A673 (cell line): Measurements from ENCODE around the gene PTPN5. TPM values are rescaled to one million over a fixed set of nuclear protein-coding genes. Genes with fewer than 3 reads are reported as not detected.

Source experiments
- BruUV-seq: library from RNA; stranded (reverse); fragments of 400-500 nt; replicated peaks from 2 replicates; lab custom pipeline; 2021; lab: Mats Ljungman, UMichigan
- CTCF ChIA-PET: fragments of 300-600 bp; sonication (Branson Sonifier 250); formaldehyde crosslinking; loops from one replicate; lab custom pipeline; 2022; ENCODE audit warnings: antibody characterized with exemption; lab: Charles Lee
- POLR2A ChIA-PET: fragments of 300-600 bp; sonication (Branson Sonifier 250); formaldehyde crosslinking; loops from one replicate; lab custom pipeline; 2022; ENCODE audit warnings: antibody characterized with exemption; ENCODE audit not compliant: low non-redundant PET; lab: Charles Lee
- DNase-seq: peaks from one replicate; pipeline ENCODE4 v3.0.0-alpha.2; 2015; ENCODE audit warnings: low spot score
- H3K27ac ChIP-seq: fragments of 200-600 bp; sonication (generic); 2 replicates; pipeline ENCODE4 v1.5.1; 2016; ENCODE audit warnings: mixed run types, low read depth, mild to moderate bottlenecking, mixed read lengths, antibody characterized with exemption, low read length; ENCODE audit not compliant: poor library complexity, severe bottlenecking
- H3K27me3 ChIP-seq: fragments of 200-600 bp; sonication (generic); replicated peaks from 2 replicates; pipeline ENCODE4 v1.6.1; 2017; ENCODE audit warnings: mixed run types, low read depth, mild to moderate bottlenecking, mixed read lengths, antibody characterized with exemption, low read length; ENCODE audit not compliant: insufficient read depth, poor library complexity
- H3K36me3 ChIP-seq: fragments of 200-600 bp; sonication (generic); 2 replicates; pipeline ENCODE4 v1.6.1; 2016; ENCODE audit warnings: mixed run types, mild to moderate bottlenecking, mixed read lengths, antibody characterized with exemption, low read length; ENCODE audit not compliant: insufficient read depth, poor library complexity, severe bottlenecking
- H3K4me1 ChIP-seq: fragments of 200-600 bp; sonication (generic); 2 replicates; pipeline ENCODE4 v1.6.1; 2017; ENCODE audit warnings: mixed run types, mild to moderate bottlenecking, mixed read lengths, antibody characterized with exemption, low read length; ENCODE audit not compliant: insufficient read depth, poor library complexity, severe bottlenecking
- H3K4me3 ChIP-seq: fragments of 200-600 bp; sonication (generic); 2 replicates; pipeline ENCODE4 v1.5.1; 2016; ENCODE audit warnings: low read depth, mixed run types, mild to moderate bottlenecking, mixed read lengths, low read length; ENCODE audit not compliant: poor library complexity, severe bottlenecking
- H3K9me3 ChIP-seq: fragments of 200-600 bp; sonication (generic); 2 replicates; pipeline ENCODE4 v1.6.1; 2016; ENCODE audit warnings: mixed run types, low read depth, mild to moderate bottlenecking, mixed read lengths, antibody characterized with exemption, low read length; ENCODE audit not compliant: poor library complexity, severe bottlenecking
- EZH2 ChIP-seq: fragments of 200-600 bp; sonication (generic); IDR thresholded peaks from 2 replicates; pipeline ENCODE4 v1.6.1; 2017; ENCODE audit warnings: borderline replicate concordance, low read depth, mild to moderate bottlenecking, mixed read lengths, antibody characterized with exemption, low read length; ENCODE audit not compliant: poor library complexity, severe bottlenecking
- intact Hi-C: fragments of 100-400 bp; cut with micrococcal nuclease; formaldehyde crosslinking; loops from one replicate; pipeline ENCODE4 v1.10.0; 2022; ENCODE audit not compliant: unreplicated experiment
- total RNA-seq: library from RNA; stranded (reverse); gene quantifications from 2 replicates; pipeline ENCODE4 v1.2.3, GENCODE V29; 2021
- TF ChIP-seq, protein P1 (sequence below): fragments of 300-800, 200-600 bp; sonication (generic); conservative IDR thresholded peaks from 2 replicates; pipeline ENCODE4 v1.5.1; 2017; ENCODE audit warnings: low read depth, mild to moderate bottlenecking, antibody characterized with exemption, low read length, moderate library complexity, mixed read lengths

The PTPN5 gene
- total RNA-seq, 1 experiment from 2014 or later: 0.21 TPM

DNA sequence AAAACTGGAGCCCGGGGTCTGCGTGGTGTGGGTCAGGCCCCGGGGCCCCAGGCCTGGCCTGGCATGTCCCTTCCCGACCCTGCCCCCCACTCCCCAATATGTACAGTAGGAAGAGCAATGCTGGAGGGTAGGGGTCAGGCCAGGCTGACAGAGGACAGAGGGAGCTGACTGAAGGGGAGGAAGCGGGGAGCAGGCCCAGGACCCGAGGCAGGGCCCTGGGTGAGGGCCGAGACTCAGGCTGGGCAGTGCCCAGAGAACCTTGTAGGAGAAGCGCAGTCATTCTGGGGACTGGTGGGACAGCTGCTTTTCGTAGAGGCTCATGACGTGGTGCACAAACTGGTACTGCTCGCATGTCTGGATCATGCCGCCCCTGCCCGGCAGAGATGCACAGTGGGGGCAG, 62.9 kb downstream of the PTPN5 start:
- intact Hi-C loops: loop anchor here (10.0 kb wide), 1 partner anchor 184 kb away; no protein-coding TSS in a partner anchor
- Histone ChIP-seq H3K36me3 (no peaks in the 10 kb centered on the region), H3K4me3 (no peak overlapping the region), H3K9me3 (no peaks in the 10 kb centered on the region), H3K4me1 (no peaks in the 10 kb centered on the region), H3K27me3 (no peaks in the 10 kb centered on the region), H3K27ac (no peak overlapping the region)
- ChIA-PET POLR2A (no interaction called here), CTCF (no interaction called here)
- TF ChIP-seq, protein P1, sequence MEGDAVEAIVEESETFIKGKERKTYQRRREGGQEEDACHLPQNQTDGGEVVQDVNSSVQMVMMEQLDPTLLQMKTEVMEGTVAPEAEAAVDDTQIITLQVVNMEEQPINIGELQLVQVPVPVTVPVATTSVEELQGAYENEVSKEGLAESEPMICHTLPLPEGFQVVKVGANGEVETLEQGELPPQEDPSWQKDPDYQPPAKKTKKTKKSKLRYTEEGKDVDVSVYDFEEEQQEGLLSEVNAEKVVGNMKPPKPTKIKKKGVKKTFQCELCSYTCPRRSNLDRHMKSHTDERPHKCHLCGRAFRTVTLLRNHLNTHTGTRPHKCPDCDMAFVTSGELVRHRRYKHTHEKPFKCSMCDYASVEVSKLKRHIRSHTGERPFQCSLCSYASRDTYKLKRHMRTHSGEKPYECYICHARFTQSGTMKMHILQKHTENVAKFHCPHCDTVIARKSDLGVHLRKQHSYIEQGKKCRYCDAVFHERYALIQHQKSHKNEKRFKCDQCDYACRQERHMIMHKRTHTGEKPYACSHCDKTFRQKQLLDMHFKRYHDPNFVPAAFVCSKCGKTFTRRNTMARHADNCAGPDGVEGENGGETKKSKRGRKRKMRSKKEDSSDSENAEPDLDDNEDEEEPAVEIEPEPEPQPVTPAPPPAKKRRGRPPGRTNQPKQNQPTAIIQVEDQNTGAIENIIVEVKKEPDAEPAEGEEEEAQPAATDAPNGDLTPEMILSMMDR: no peak
- no peak for TF ChIP-seq EZH2
- BruUV-seq: no TSS peak
- no peak for DNase-seq

DNA sequence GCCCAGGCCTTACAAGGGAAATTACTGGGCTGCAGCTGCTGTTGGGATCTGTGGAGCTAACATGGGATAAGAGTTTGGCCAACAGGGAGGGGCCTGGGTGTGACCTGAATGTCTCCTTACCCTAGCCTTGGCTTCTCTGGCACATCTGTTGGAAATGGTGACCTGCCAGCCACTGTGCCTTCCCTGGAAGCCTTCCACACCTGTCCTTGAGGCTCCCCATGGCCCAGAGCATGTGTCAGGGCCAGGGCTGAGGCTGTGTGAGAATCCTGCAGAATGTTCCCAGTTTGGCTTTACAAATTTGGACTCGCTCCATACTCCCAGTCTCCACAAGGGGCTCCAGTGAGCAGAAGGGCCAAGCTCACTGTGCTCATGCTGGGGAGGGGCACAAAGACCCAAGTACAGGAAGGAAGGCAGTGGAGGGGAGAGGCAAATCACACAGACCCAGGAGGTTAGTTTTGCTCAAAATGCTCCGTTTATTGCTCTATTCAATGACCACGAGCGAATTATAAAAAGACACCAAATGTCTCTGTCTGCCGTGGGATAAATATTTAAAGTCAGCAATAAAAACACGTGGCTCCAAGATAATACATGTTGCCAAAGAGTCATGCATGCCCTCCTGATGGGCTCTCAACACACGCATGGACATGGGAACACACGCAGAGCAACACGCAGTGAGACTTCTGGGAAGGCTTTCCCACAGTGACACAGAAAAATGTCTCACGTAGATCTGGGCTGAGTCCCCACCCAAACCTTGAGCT, 63.9 kb downstream of the PTPN5 start:
- H3K4me1 ChIP-seq: no peaks in the 10 kb centered on the region
- no peak overlapping the region for H3K4me3 ChIP-seq
- peak; percentile 52 for DNase-seq
- no TSS peak for BruUV-seq
- TF ChIP-seq, protein P1: peak; percentile 76
- TF ChIP-seq EZH2: no peak
- no peaks in the 10 kb centered on the region for H3K9me3 ChIP-seq
- ChIA-PET POLR2A (no interaction called here), CTCF (interaction anchor here (0.5 to 1.0 kb wide), 3 partner anchors 31 to 377 kb away, joined by 3 to 5 read pairs (median 3); no protein-coding TSS in a partner anchor)
- H3K36me3 ChIP-seq: no peaks in the 10 kb centered on the region
- no peak overlapping the region for H3K27ac ChIP-seq
- H3K27me3 ChIP-seq: no peaks in the 10 kb centered on the region
- intact Hi-C loops: loop anchor here (10.0 kb wide), 1 partner anchor 183 kb away; no protein-coding TSS in a partner anchor

DNA sequence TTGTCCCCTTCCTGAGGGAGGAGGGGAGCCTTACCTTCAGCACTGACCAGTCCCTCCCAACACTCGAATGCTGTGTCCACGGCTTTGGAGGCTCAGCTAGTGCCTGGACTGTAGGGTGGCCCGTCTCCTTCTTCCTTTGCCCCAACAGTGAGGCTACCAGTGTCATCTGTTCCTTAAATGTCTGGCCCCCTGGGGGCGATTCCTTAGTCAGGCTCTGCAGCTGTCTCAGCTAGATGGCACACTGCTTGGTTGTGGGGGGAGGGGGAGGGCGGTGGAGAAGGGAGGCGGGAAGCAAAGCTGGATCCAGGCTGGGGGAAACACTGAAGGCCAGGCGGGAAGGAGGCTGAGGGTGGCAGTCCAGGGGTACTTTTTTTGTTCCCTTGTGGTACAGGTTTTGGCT, 65.6 kb downstream of the PTPN5 start, which contains the start of gene IGSF22:
Gene IGSF22 (minus strand): TSS at position 149 of the 400 bp plus-strand sequence. CDS start 1,952 bp downstream, outside the sequence.
- ChIA-PET POLR2A (no interaction called here), CTCF (no interaction called here)
- Histone ChIP-seq H3K9me3 (no peaks in the 10 kb centered on the region), H3K4me3 (no peak within 1 kb of the TSS), H3K4me1 (peaks cover 3% of the 10 kb centered on the region), H3K36me3 (no peaks in the 10 kb centered on the region), H3K27ac (no peak within 1 kb of the TSS), H3K27me3 (no peaks in the 10 kb centered on the region)
- peak; percentile 39 for DNase-seq
- no TSS peak for BruUV-seq
- intact Hi-C loops: loop anchor here (10.0 kb wide), 1 partner anchor 181 kb away; no protein-coding TSS in a partner anchor
- TF ChIP-seq, protein P1: no peak
- no peak for TF ChIP-seq EZH2
